IMR-90 (cell line): ENCODE data around the gene AK3. TPM values are rescaled to one million over a fixed set of nuclear protein-coding genes. Genes with fewer than 3 reads are reported as not detected.

Experiments
- ATAC-seq: fragments of 200-7000 bp; cut with Tn5 transposase; 2 replicates; pipeline ENCODE4 v1.9.1; 2020; ENCODE audit warnings: low read depth, mild to moderate bottlenecking, moderate library complexity
- BruUV-seq: library from RNA; stranded (reverse); fragments of 400-500 nt; replicated peaks from 2 replicates; lab custom pipeline; 2021; lab: Mats Ljungman, UMichigan
- CTCF ChIA-PET: fragments of 300-600 bp; formaldehyde crosslinking; extraction: SDS; loops from one replicate; lab custom pipeline; 2021; ENCODE audit warnings: antibody characterized with exemption; lab: Yijun Ruan, JAX
- POLR2A ChIA-PET: fragments of 300-600 bp; sonication (Branson Sonifier 250); formaldehyde crosslinking; loops from one replicate; lab custom pipeline; 2022; ENCODE audit warnings: antibody characterized with exemption; ENCODE audit not compliant: unreplicated experiment; lab: Charles Lee
- DNase-seq: peaks from one replicate; pipeline ENCODE4 v3.0.0; 2013
- H2AFZ ChIP-seq: replicated peaks from 2 replicates; pipeline ENCODE3; 2013; ENCODE audit warnings: low read length, mild to moderate bottlenecking; ENCODE audit not compliant: poor library complexity
- H2AK5ac ChIP-seq: 2 replicates; pipeline ENCODE4 v1.6.1; 2013; ENCODE audit warnings: low read depth, low read length, inconsistent platforms
- H2AK9ac ChIP-seq: replicated peaks from 2 replicates; pipeline ENCODE3; 2013; ENCODE audit warnings: mild to moderate bottlenecking, low read depth, low read length, moderate library complexity; ENCODE audit not compliant: poor library complexity
- H2BK120ac ChIP-seq: 2 replicates; pipeline ENCODE4 v1.6.1; 2013; ENCODE audit warnings: low read depth, low read length, inconsistent platforms
- H2BK15ac ChIP-seq: 3 replicates; pipeline ENCODE4 v1.6.1; 2013; ENCODE audit warnings: low read depth, low read length, inconsistent platforms
- H2BK20ac ChIP-seq: 2 replicates; pipeline ENCODE4 v1.6.1; 2013; ENCODE audit warnings: low read depth, mild to moderate bottlenecking, inconsistent platforms, low read length, moderate library complexity
- H2BK5ac ChIP-seq: 2 replicates; pipeline ENCODE4 v1.6.1; 2013; ENCODE audit warnings: mild to moderate bottlenecking, low read depth, low read length, inconsistent platforms; ENCODE audit not compliant: poor library complexity, severe bottlenecking
- H3K14ac ChIP-seq: replicated peaks from 2 replicates; pipeline ENCODE4 v1.6.1; 2013; ENCODE audit warnings: low read depth, low read length, inconsistent platforms
- H3K18ac ChIP-seq: 2 replicates; pipeline ENCODE4 v1.6.1; 2013; ENCODE audit warnings: low read depth, low read length, control low read depth
- H3K23ac ChIP-seq: 2 replicates; pipeline ENCODE4 v1.6.1; 2013; ENCODE audit warnings: low read depth, low read length, inconsistent platforms
- H3K27ac ChIP-seq: 2 replicates; pipeline ENCODE4 v1.5.1; 2013; ENCODE audit warnings: mild to moderate bottlenecking, control low read depth, low read length; ENCODE audit not compliant: insufficient read depth
- H3K27me3 ChIP-seq: 2 replicates; pipeline ENCODE4 v1.6.1; 2013; ENCODE audit warnings: low read length; ENCODE audit not compliant: control insufficient read depth, insufficient read depth
- H3K36me3 ChIP-seq: 2 replicates; pipeline ENCODE4 v1.6.1; 2013; ENCODE audit warnings: low read length, mixed read lengths; ENCODE audit not compliant: control insufficient read depth, insufficient read depth
- H3K4ac ChIP-seq: 2 replicates; pipeline ENCODE4 v1.6.1; 2013; ENCODE audit warnings: low read depth, low read length, inconsistent platforms
- H3K4me1 ChIP-seq: 2 replicates; pipeline ENCODE4 v1.6.1; 2013; ENCODE audit warnings: low read length, mixed read lengths; ENCODE audit not compliant: control insufficient read depth, insufficient read depth
- H3K4me2 ChIP-seq: 2 replicates; pipeline ENCODE4 v1.6.1; 2013; ENCODE audit warnings: low read depth, mild to moderate bottlenecking, control low read depth, low read length, moderate library complexity
- H3K4me3 ChIP-seq: 2 replicates; pipeline ENCODE4 v1.5.1; 2013; ENCODE audit warnings: low read depth, mild to moderate bottlenecking, control low read depth, low read length, moderate library complexity; ENCODE audit not compliant: insufficient read depth
- H3K56ac ChIP-seq: 2 replicates; pipeline ENCODE4 v1.6.1; 2013; ENCODE audit warnings: low read length, inconsistent platforms; ENCODE audit not compliant: insufficient read depth; ENCODE audit errors: extremely low read depth
- H3K79me1 ChIP-seq, 2 experiments: 2 replicates each; pipeline ENCODE4 v1.6.1; 2013; ENCODE audit warnings: low read length in 2 of 2, inconsistent platforms in 1 of 2, low read depth in 1 of 2
- H3K9ac ChIP-seq: 2 replicates; pipeline ENCODE4 v1.6.1; 2013; ENCODE audit warnings: low read depth, low read length, control low read depth
- H3K9me1 ChIP-seq: 2 replicates; pipeline ENCODE4 v1.6.1; 2013; ENCODE audit warnings: low read length, inconsistent platforms; ENCODE audit not compliant: insufficient read depth
- H3K9me3 ChIP-seq: 2 replicates; pipeline ENCODE4 v1.6.1; 2013; ENCODE audit warnings: low read length; ENCODE audit not compliant: control insufficient read depth, insufficient read depth
- H4K20me1 ChIP-seq: 2 replicates; pipeline ENCODE4 v1.6.1; 2013; ENCODE audit warnings: low read length, inconsistent platforms; ENCODE audit not compliant: insufficient read depth
- H4K5ac ChIP-seq: 2 replicates; pipeline ENCODE4 v1.6.1; 2013; ENCODE audit warnings: mild to moderate bottlenecking, low read depth, low read length, control low read depth
- H4K8ac ChIP-seq, 2 experiments: 2 replicates each; pipeline ENCODE4 v1.6.1; 2013; ENCODE audit warnings: low read depth in 2 of 2, low read length in 2 of 2, control low read depth in 1 of 2, inconsistent platforms in 1 of 2
- H4K91ac ChIP-seq: 2 replicates; pipeline ENCODE4 v1.6.1; 2013; ENCODE audit warnings: low read depth, low read length, inconsistent platforms; ENCODE audit not compliant: insufficient read depth
- BHLHE40 ChIP-seq: fragments of 150-350 bp; IDR thresholded peaks from 2 replicates; pipeline ENCODE4 v1.6.1; 2016; ENCODE audit warnings: mild to moderate bottlenecking, low read depth, low read length
- CEBPB ChIP-seq: IDR thresholded peaks from 2 replicates; pipeline ENCODE4 v1.6.1; 2012; ENCODE audit warnings: low read depth, low read length, improper control_type of control experiment
- CHD1 ChIP-seq: IDR thresholded peaks from 2 replicates; pipeline ENCODE4 v1.6.1; 2012; ENCODE audit warnings: low read depth, low read length, improper control_type of control experiment
- CTCF ChIP-seq: conservative IDR thresholded peaks from 2 replicates; pipeline ENCODE4 v1.5.1; 2012; ENCODE audit warnings: mild to moderate bottlenecking, low read depth, low read length, improper control_type of control experiment
- ELK1 ChIP-seq: fragments of 150-350 bp; IDR thresholded peaks from 2 replicates; pipeline ENCODE4 v1.6.1; 2016; ENCODE audit warnings: low read depth, mild to moderate bottlenecking, low read length, moderate library complexity, borderline replicate concordance
- FOS ChIP-seq: fragments of 150-350 bp; IDR thresholded peaks from 2 replicates; pipeline ENCODE4 v1.6.1; 2016; ENCODE audit warnings: low read depth, low read length
- MAFK ChIP-seq: IDR thresholded peaks from 2 replicates; pipeline ENCODE4 v1.6.1; 2012; ENCODE audit warnings: low read depth, low read length, improper control_type of control experiment
- MAZ ChIP-seq: IDR thresholded peaks from 2 replicates; pipeline ENCODE4 v1.6.1; 2012; ENCODE audit warnings: low read depth, mild to moderate bottlenecking, low read length, improper control_type of control experiment, moderate library complexity, borderline replicate concordance
- MXI1 ChIP-seq: IDR thresholded peaks from 2 replicates; pipeline ENCODE4 v1.6.1; 2012; ENCODE audit warnings: low read depth, mild to moderate bottlenecking, low read length, moderate library complexity, borderline replicate concordance
- NFE2L2 ChIP-seq: fragments of 150-350 bp; IDR thresholded peaks from 2 replicates; pipeline ENCODE4 v1.6.1; 2016; ENCODE audit warnings: low read depth, mild to moderate bottlenecking, low read length
- POLR2A ChIP-seq: IDR thresholded peaks from 2 replicates; pipeline ENCODE4 v1.6.1; 2012; ENCODE audit warnings: mild to moderate bottlenecking, low read depth, low read length
- RAD21 ChIP-seq: IDR thresholded peaks from 2 replicates; pipeline ENCODE4 v1.6.1; 2012; ENCODE audit warnings: low read length, improper control_type of control experiment
- RCOR1 ChIP-seq: IDR thresholded peaks from 2 replicates; pipeline ENCODE4 v1.6.1; 2012; ENCODE audit warnings: mild to moderate bottlenecking, low read length, improper control_type of control experiment; ENCODE audit not compliant: insufficient replicate concordance
- RFX5 ChIP-seq: IDR thresholded peaks from 2 replicates; pipeline ENCODE4 v1.8.0; 2012; ENCODE audit warnings: low read depth, mild to moderate bottlenecking, low read length, moderate library complexity
- SMC3 ChIP-seq: fragments of 150-350 bp; IDR thresholded peaks from 2 replicates; pipeline ENCODE4 v1.6.1; 2016; ENCODE audit warnings: low read depth, mild to moderate bottlenecking, antibody characterized with exemption, low read length, moderate library complexity
- WGBS, 2 experiments: methylation state at CpG; one replicate each; pipeline versions ENCODE4 v1.1.5 to v1.1.7; 2013; ENCODE audit warnings: missing lambda C conversion rate in 2 of 2; ENCODE audit not compliant: insufficient read length in 1 of 2; ENCODE audit errors: extremely low coverage in 2 of 2; 5-methylcytosine and 5-hydroxymethylcytosine counted together
- dilution Hi-C: fragments of 300-500 bp; cut with HindIII; formaldehyde crosslinking; loops from one replicate; pipeline ENCODE4 v1.14.3; 2018; ENCODE audit warnings: low sequenced_read_pairs; ENCODE audit not compliant: unreplicated experiment
- in situ Hi-C: fragments of 300-500 bp; cut with MboI; formaldehyde crosslinking; loops from 3 replicates; pipeline ENCODE4 v1.14.3; 2019; ENCODE audit warnings: low sequenced_read_pairs, inconsistent platforms, mixed read lengths
- intact Hi-C: fragments of 100-400 bp; cut with micrococcal nuclease; formaldehyde crosslinking; loops from 2 replicates; pipeline ENCODE4 v1.10.0; 2022
- polyA plus RNA-seq, 3 experiments: library from polyadenylated mRNA; depleted of rRNA; stranded (reverse); fragments of >200 nt; gene quantifications; 2 replicates each; pipeline ENCODE4 v1.2.3, GENCODE V29; 2012; ENCODE audit warnings: low replicate concordance in 1 of 3
- total RNA-seq: library from RNA; depleted of rRNA; stranded (reverse); fragments of >200 nt; gene quantifications from 2 replicates; pipeline ENCODE4 v1.2.3, GENCODE V29; 2012
- TF ChIP-seq, protein P1 (sequence below): fragments of 150-350 bp; IDR thresholded peaks from 2 replicates; pipeline ENCODE4 v1.6.1; 2017; ENCODE audit warnings: mild to moderate bottlenecking, antibody characterized with exemption, low read length, low read depth

Gene AK3
- total and polyA plus RNA-seq, 2 of the 4 experiments (the other 2 are of a cell fraction) = 24.7 to 26.2 TPM

DNA sequence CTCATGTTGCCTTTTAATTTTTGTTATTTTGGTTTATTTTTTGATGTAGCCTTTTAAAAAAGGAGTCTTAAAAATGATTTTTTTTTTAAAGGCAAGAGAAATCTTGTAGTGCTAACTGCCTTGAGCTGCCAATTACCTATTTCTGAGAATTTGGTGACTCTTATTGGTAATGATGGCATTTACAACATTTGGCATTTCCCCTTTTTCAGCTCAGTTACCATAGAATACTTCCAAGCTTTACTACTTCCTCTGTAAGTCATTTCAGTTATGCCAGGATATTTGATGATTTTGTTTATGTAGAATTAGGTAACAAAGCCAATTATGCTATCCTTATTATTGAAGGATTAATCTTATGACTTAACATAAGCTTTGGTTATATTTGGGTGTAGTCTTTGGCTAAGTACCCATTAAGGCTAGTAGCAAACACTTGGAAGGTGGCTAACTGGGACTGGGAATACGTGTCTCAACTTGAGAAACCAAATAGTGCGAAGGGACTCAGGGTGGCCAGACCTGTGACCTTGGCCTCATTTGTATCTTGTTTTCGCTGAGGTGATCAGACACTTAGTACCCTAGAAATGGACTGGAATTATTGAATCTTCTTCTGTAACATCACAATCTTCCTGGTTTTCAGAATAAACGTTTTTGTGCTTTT, 33.9 kb downstream of the AK3 start:
- no peak overlapping the region for H2AK5ac ChIP-seq
- H3K36me3 ChIP-seq = peaks cover 6% of the 10 kb centered on the region
- H3K27me3 ChIP-seq = no peaks in the 10 kb centered on the region
- H3K27ac ChIP-seq = no peak overlapping the region
- H3K18ac ChIP-seq = no peak overlapping the region
- H3K4ac ChIP-seq = no peak overlapping the region
- no peaks in the 10 kb centered on the region for H4K20me1 ChIP-seq
- H3K79me1 ChIP-seq = peaks cover 0 to 2% of the 10 kb centered on the region in 2 experiments; a peak in 1 of 4 replicates
- no peak overlapping the region for H3K23ac ChIP-seq
- BruUV-seq = no TSS peak
- H2BK15ac ChIP-seq = no peak overlapping the region
- H4K5ac ChIP-seq = no peak overlapping the region
- H3K56ac ChIP-seq = no peak overlapping the region
- DNase-seq (no peak), ATAC-seq (no peak)
- intact Hi-C loops = no loop called here
- no peak overlapping the region for H2AFZ ChIP-seq
- H2BK20ac ChIP-seq = no peak overlapping the region
- no peaks in the 10 kb centered on the region for H3K9me3 ChIP-seq
- no peak overlapping the region for H2BK5ac ChIP-seq
- CTCF ChIA-PET = no interaction called here
- no peak overlapping the region for H3K4me2 ChIP-seq
- H2BK120ac ChIP-seq = no peak overlapping the region
- H3K4me3 ChIP-seq = no peak overlapping the region
- no peaks in the 10 kb centered on the region for H3K9me1 ChIP-seq
- TF ChIP-seq FOS = no peak
- TF ChIP-seq ELK1 = no peak
- no peak for TF ChIP-seq SMC3
- TF ChIP-seq RFX5 = no peak
- no peak for TF ChIP-seq RAD21
- TF ChIP-seq POLR2A = no peak
- no peak for TF ChIP-seq CEBPB
- no peak for TF ChIP-seq MXI1
- TF ChIP-seq, protein P1, sequence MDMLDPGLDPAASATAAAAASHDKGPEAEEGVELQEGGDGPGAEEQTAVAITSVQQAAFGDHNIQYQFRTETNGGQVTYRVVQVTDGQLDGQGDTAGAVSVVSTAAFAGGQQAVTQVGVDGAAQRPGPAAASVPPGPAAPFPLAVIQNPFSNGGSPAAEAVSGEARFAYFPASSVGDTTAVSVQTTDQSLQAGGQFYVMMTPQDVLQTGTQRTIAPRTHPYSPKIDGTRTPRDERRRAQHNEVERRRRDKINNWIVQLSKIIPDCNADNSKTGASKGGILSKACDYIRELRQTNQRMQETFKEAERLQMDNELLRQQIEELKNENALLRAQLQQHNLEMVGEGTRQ = no peak
- TF ChIP-seq MAFK = no peak
- no peak for TF ChIP-seq CTCF
- TF ChIP-seq BHLHE40 = no peak
- TF ChIP-seq CHD1 = no peak
- TF ChIP-seq RCOR1 = no peak
- no peak for TF ChIP-seq MAZ
- TF ChIP-seq NFE2L2 = no peak
- H3K4me1 ChIP-seq = no peaks in the 10 kb centered on the region
- no peak overlapping the region for H2AK9ac ChIP-seq
- no peak overlapping the region for H3K9ac ChIP-seq
- POLR2A ChIA-PET = no interaction called here
- WGBS, 2 experiments = no CpG with 5 or more reads among the region's 4 CpGs
- H4K8ac ChIP-seq = no peak overlapping the region
- dilution Hi-C loops = no loop called here
- H4K91ac ChIP-seq = no peak overlapping the region
- H3K14ac ChIP-seq = no peak overlapping the region
- in situ Hi-C loops = no loop called here
